T-helper 1 cell treated with Interleukin-12 subunit alpha and Interleukin-12 subunit beta and Interleukin-4 antibody, amounts not matched to agents 30 ng/mL and 1 ng/mL, for 36 hours (primary cell): Measurements from ENCODE around the gene THNSL1. TPM values are rescaled to one million over a fixed set of nuclear protein-coding genes. Genes with fewer than 3 reads are reported as not detected.

Experiments used
- intact Hi-C: fragments of 100-400 bp; cut with micrococcal nuclease; formaldehyde crosslinking; loops from one replicate; pipeline ENCODE4 v1.15.1; 2024
- total RNA-seq: library from RNA; stranded (reverse); gene quantifications from 2 replicates; pipeline ENCODE4 v1.2.3, GENCODE V29; 2022

Gene THNSL1
- total RNA-seq, 1 donor from 2014 or later = 1.9 TPM

DNA sequence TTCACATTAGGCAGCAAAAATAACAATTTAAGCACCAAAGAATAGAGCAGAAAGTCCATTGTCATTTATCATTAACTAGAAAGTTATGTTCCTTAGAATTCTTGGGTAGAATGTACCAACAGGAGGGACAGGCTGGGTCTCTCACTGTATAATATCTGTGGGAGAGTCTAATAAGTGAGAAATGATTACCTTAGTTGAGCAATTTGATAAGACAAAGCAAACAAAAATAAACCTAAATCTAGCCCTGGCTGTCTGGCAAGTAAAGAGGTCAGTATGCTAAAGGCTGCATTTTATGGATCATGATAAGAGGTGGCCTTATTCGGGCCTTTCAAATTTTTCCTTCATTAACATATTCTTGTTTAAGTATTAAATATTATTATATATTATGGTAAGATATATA, 35.6 kb downstream of the THNSL1 start:
- intact Hi-C loops = no loop called here

DNA sequence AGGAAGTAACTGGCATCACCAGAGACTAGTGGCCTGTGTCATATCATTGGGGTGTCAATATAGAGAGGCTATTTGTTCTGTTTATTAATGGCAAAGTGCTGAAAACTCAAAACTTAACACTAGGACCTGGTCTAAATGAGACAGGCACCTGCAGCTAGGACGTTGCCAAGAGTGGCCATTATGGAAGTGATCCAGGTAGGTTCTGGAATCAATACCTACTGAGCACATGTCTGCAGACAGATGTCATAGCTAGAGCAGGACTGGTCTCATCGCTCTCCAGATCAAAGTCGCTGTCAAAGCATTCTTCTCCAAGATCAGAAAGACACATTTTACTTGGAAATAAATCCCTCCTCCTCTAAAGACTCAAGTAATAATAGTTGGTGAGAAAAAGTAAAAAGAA, 40.3 kb downstream of the THNSL1 start:
- intact Hi-C loops = no loop called here

DNA sequence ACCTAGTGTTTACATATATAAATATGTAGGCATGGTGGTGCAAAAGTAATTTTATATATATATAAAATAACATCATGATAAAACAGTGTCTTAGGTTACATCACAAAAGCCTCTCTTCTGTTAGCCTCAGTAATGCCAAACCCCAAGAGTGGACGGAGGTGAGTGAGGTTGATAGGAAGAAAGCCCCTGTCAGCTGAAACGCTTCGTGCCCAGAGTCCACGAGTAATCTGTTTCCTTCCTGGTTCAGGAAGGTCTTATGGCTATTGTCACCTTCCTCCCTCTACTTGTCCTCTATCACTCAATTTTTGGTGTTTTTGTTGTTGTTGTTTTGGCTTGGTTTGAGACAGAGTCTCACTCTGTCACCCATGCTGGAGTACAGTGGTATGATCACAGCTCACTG, 41.5 kb downstream of the THNSL1 start:
- intact Hi-C loops = no loop called here

DNA sequence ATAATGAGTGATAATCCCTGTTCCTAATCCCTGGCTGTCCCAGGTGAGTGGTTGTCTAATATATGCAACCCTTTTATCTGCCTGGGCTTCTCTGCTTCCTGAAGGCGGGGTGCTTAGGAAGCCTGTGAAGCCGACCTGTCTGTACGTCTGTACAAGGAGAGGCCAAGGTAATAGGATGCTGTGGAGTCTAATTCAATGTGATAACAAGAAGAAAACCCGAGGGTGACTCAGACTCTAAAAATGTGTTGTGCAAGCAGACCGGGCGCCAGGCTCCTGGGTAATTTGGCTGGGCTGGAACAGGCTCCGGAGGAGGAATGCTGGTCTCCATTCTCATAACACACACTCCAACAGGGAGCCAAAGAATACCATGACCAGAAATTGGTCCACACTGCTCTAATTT, 43.6 kb downstream of the THNSL1 start:
- intact Hi-C loops = loop anchor here (5.0 kb wide), 1 partner anchor 193 kb away; no protein-coding TSS in a partner anchor

DNA sequence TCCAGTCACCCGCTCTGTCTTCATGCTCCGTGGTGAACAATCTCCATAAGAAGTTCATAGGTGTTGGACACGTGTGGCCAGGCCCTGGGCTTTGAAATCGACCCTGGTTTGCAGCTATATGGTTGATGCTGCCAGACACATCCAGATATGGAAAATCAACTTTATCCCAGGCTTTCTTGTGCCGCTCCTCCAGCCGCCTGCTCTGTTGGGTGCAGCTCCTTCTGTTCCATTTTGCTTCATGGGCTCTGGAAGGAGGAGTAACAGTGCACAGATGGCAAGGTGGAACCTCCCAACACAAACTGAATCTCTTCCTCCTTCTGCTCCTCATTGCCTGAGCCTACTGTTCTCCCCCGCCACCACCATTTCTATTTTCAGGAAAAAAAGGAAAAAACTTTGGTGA, 44.7 kb downstream of the THNSL1 start:
- intact Hi-C loops = loop anchor here (5.0 kb wide), 1 partner anchor 194 kb away; no protein-coding TSS in a partner anchor

DNA sequence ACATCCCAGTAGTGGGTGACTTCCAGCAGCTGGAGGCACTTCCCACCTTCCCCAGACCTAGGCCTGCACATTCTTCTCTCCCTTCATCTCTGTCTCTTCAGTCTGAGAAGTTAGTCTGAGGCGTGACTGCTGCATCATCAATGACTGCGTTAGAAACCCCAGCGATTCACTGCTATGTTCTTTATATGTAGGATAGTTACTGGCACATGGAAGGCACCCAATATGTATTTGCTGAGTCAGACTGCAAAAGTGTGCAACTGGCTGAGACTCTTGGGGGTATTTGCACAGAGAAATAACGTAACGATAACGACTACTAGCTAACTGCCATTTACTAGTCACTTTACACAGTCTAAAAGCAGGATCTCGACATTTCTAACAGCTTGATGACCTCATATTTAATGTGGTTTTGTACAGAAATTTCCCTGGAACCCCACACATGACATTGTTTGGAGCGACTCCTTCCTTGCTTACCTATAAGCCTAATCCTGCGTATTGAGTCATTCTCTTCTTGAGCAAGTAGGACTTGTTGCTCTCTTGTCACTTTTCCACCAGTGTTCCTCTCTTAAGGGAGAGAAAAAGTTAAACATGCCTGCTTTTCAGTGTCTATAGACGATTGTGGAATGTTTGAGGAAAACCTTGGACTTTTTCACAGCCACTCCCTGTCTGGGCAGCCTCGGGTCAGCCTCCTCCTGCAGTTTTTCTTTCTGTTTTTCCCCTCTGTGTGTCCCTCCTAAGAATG, 45.5 kb downstream of the THNSL1 start:
- intact Hi-C loops = loop anchor here (1.0 to 5.0 kb wide), 5 partner anchors 46 to 445 kb away; partner anchors contain the start of genes ENKUR and THNSL1

DNA sequence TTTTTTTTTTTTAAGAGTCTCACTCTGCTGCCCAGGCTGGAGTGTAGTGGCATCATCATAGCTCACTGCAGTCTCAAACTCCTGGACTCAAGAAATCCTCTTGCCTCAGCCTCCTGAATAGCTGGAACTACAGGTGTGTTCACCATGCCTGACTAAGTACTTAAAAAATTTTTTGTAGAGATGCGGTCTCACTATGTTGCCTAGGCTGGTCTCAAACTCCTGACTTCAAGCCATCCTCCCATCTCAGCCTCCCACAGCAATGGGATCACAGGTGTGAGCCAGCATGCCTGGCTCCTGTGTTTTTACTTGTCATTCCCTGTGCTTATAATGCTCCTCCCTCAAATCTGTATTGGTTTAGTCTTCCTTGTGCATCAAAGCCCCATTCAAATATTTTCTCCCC, 46.7 kb downstream of the THNSL1 start:
- intact Hi-C loops = loop anchor here (5.0 kb wide), 1 partner anchor 196 kb away; no protein-coding TSS in a partner anchor

DNA sequence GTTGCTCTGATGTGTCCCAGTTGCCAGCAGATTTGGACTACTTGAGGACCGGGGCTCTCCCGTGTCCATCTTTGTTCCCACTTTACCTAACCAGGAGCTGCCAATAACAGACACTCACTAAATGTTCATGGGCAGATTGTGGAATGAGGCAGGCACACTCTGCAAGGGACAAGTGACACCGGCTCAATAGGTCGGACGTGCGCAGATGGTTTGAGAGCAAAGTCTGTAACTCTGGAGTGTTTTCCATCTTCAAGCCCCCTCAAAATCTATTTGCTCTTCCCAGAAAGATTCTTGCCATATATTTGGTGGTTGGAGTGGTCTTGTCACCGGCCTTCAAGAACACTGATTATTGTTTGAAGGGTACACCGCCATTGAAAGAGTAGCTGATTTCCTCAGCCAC, 47.2 kb downstream of the THNSL1 start:
- intact Hi-C loops = loop anchor here (5.0 kb wide), 1 partner anchor 196 kb away; no protein-coding TSS in a partner anchor

DNA sequence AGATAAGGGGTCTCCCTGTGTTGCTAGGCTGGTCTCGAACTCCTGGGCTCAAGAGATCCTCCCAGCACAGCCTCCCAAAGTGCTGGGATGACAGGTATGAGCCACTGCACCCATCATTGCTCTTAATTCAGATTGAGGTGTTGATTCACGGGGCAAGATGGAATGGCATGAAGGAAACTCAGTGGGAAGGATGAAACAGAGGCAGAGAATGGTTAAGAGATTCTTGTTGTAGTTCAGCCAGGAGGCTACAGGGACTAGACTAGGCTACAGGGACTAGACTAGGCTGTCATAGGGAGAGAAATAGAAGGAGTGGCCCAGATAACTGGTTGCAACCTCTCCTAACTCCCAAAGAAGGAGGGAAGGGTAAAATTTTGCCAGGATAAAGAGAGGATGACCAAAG, 48.0 kb downstream of the THNSL1 start:
- intact Hi-C loops = loop anchor here (5.0 kb wide), 1 partner anchor 197 kb away; no protein-coding TSS in a partner anchor

DNA sequence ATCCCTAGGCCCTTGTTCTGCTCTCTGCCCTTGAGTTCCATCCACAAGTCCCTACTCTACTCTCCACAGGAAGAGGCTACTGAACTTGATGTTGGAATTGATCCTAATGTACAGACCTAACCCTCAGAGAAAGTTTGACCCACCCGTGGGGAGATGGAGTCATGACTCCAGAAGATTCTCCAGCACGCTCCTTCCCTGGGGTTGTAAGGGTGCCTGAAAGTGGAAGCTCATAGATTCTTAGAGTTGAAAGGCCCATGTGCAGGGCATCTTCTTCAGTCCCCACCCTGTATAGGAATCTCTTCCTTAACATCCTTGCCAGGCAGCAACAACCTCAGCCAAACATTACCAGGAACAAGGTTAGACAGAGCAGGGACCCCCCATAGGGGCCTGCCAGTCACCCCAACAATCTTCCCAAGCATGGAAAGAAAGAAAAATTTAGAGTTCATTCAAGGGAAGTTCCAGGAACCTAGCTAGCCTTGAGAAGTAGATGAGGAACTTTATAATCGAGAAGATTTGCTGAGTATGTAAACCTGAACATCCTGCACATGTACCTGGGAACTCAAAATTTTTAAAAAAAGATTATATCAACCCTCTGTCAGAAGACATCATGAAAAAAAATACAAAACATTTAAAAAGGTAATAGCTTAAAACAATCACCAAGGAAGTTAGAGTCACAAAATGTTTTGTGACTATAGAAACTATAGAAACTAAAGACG, 49.5 kb downstream of the THNSL1 start:
- intact Hi-C loops = no loop called here

DNA sequence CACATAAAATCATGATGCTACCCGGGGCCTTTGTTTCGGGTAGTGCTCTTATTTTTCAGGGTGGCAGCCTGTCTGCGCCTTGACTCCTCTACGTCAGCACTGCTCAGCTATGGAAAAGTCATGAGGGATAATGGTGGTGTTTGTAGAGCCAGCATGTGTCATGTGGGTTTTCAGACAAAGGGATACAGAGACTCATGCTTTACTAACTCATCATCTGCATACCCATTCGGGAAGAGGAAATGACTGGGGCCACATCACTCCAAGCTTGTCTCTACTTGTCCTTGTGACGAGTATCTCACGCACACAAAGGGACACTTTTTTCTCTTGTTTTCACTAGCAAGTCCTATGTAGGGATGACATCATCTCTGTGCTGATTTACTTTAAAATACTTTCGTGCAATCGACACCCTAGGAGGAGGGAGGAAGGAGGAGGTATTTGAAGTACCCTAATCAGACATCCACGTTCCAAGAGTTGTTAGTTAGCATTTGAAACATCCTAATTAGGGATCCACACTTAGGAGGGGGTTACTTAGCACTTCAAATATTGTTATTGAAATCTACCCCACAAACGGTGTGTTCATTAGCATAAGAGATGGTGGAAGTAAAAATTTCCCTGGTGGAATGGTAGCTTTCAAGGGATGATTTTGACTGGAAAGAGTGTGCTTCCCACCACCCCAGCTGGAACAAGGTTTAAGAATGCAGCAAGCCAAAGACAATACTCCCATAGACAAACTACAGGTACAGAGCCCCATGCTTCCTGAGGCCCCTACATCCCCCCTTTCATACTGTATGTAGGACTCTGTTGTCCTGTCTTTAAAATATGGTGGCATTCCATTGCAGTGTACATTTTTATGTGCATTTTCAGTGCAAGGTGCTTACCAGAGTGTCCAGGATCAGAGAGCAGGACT, 52.0 kb downstream of the THNSL1 start:
- intact Hi-C loops = no loop called here

DNA sequence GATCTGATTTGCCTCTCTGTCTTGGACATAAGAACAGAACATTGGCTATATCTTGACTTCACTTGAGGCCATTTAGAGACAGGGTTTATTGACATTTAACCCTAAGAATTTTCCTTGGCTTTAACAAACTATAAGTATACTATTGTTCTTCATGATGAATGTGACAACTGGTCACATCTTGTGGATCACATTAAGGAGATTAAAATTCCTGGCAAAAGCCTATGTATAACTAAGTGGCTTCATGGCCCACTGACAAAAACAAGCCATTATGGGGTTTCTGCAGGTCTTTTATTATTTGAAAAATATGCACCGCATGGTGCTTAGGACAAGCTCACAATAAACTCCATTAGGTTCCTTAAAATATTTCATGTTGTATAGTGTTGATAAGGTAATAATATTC, 54.8 kb downstream of the THNSL1 start:
- intact Hi-C loops = no loop called here

DNA sequence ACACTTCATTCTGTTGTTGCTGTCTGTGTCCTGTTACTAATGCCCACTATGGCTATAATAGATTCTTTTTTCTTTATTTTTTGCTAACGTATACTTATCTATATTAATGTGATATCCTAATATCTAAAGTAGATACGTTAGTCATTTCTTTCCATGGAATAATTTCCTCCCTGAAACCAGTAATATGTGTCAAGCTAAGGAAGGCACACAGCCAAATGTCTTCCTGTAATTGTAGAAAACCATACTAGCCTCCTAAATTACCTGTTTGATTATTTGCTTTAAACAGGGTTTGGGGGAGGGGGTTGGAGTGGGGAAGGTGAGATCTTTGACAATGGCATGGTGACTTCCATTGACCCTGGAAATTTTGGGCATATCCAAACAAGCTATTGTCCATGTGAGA, 56.4 kb downstream of the THNSL1 start:
- intact Hi-C loops = no loop called here

DNA sequence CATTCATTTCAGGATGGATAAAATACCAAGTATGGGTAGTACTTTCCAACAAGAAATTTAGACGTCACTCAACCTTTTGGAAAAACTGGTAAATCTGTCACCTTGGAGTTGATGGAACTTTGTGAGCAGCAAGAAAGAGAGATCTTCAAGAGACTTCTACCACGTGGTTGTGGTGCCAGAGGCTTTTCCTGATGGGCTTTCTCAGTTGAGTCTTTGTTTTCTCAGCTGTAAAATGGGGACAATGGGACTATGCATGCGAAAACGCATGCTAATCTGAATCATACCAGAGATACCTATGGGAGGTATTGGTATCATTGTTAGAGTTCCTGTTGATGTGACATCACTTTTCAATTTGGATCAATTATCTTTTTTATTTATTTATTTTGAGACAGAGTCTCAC, 59.4 kb downstream of the THNSL1 start:
- intact Hi-C loops = no loop called here

Other genes starting within 250 kb of the THNSL1 start
- gene PRTFDC1, start 64.0 kb upstream of the THNSL1 start, total RNA-seq = 0.27 and 1.0 TPM in 2 replicates
- 0.12 and 0.20 TPM in 2 replicates for gene ENKUR, start 454 bp upstream of the THNSL1 start, total RNA-seq
- gene GPR158, start 158.4 kb downstream of the THNSL1 start, total RNA-seq = not detected in 2 replicates